Stimulated activated CD8-positive, alpha-beta memory T cell treated with anti-CD3 and anti-CD28 coated beads, Interleukin-7, amount 100 ng/mL, for 24 hours (primary cell): ENCODE measurements around the gene TFF2.
A peak's percentile ranks its signal among the peaks of the same experiment; 100 is the strongest.

Experiments used
- DNase-seq: peaks from one replicate; pipeline ENCODE4 v3.0.0-alpha.2; 2020; ENCODE audit warnings: low read depth

Gene TFF2

DNA sequence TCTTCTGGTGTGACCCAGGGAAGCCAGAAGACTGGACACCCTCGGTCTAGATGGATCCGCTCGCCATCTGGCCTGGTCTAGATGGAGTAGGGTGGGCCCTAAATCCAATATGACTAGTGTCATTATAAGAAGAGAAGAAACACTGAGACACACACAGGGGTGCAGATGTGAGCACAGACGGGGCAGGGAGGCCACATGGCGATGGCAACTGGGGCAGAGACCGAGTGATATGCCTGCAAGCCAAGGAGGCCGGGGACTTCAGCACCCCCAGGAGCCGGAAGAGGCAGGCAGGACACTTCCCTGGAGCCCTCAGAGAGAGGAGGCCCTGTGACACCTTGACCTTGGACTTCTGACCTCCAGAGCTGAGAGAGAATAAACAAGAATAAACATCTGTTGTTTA is 30.0 kb downstream of the TFF2 start:
- DNase-seq = no peak

DNA sequence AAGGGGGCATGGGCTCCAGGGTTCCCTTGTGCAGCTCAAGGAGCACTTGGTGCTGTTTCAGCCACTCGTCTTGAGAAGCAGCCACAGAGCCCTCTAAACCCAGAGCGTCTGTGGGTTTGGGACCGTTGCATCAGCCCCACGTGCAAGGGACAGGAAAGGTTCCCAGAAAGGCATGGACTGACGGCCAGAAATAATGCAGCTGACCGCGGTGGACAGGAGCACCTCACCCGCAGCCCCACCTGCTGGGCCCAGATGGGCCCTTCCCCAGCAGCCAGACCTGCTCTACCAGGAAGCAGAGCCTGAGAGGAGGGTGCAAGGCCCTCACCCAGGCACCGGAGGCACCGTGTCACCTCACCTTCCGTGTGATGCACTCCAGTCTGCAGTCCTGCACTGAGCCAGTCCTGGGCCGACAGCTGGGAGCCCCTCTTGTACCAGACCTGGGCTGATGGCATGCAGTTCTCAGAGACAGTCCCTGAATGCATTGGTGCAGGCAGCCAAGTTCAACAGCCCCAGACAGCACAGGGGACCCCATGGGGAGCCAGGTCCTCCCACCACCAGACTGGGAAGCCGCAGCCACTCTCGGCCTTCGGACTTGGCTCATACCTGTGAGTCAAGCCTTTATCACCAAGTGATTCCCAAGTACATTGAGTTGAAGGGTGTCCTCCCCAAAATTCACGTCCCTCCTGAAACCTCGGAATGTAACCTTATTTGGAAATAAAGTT is 30.8 kb downstream of the TFF2 start:
- no peak for DNase-seq

DNA sequence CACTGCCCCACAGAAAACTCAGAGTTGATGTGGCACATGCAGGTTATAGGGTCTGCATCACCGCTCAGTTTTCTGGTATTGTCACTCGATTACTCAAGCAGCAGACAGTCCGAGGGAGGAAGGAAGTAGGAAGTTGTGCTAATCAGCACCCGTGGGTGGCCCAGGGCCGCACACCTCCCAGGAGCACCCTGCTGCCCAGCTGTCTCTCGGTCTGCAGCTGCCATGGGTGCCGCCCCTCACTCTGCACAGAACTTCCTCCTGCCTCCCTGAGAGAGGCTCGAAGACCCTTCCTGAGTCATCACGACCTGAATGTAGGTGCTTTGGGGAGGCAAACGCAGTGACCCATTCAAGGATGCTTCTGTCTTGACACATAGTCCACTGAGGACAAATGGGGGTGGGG is 31.4 kb downstream of the TFF2 start:
- DNase-seq = no peak

DNA sequence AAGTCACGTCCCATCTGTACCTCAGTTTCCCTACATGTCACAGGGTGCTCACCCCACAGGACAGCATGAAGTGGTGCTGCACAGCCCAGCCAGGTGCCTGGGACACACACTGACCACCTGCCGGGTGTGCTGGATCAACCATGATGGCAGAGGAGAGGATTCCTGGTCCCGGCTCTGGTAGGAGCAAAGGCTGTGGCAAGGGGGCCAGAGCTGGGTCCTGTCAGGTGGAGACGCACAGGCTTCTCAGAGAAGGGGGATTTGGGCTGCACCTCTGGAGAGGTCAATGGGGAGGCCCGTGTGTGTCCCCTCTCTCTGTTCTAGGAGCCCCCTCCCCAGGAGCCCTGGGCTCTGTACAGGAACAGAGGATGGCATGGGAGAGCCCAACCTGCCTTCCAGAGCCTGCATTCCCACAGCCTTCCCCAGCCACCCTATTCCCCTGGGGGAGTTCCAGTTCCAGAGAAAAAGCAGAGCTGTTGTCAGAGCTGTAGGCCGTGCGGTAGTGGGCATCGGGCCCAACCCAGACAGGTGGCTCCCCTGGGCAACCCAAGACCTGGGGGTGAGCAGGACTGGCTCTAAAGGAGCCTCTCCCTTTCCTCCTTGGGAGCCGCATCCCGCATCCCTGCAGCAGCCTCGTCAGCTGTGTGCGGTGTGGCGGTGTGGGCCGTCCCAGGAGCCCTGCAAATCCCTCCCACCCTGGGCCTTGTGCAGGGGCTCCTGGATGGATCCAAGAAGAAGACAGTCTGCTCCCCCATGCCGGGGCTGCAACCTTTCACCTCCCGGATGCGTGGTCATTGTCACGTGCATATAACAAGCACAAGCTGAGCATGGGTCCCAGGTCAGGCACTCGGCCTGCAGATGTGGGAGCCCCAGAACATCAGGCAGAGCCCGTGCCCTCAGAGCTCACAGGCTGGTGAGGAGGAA is 32.7 kb downstream of the TFF2 start:
- no peak for DNase-seq

DNA sequence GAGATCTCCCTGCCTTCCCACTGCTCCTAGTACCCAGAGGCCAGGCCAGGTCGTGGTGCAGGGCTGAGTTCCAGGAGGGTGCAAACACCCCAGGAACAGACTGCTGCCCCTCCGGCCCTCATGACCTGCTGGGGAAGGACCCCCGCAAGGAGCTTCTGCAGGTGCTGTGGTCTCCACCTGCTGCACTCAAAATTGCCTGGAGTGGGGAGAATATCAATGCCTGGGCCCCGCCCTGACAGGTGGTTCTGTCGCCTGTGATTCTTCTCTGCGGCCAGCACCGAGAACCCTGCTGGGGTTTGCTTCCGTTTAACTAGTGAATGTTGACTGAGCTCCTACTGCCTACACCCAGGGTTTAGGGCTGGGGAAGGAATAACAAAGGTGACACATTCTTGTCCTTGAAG is 33.5 kb downstream of the TFF2 start:
- no peak for DNase-seq

DNA sequence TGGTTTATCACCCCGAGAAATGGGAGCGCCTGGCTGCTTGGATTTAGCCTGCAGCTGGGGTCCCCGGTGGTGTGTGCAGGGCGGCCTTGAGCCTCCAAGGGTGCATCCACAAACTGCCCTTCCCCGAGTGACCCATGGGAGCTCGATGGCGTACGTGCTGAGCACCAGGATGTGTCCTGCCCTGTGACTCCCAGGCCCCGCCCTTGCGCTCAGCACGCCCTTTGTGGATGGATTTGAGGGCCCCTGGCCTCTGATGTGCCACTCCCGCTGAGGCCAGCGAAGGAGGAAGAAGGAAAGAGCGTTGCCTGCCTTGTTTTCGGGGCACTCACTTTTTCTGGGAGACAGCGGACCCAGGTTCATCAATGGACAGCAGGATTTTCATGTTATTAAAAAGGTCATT is 33.9 kb downstream of the TFF2 start:
- no peak for DNase-seq

DNA sequence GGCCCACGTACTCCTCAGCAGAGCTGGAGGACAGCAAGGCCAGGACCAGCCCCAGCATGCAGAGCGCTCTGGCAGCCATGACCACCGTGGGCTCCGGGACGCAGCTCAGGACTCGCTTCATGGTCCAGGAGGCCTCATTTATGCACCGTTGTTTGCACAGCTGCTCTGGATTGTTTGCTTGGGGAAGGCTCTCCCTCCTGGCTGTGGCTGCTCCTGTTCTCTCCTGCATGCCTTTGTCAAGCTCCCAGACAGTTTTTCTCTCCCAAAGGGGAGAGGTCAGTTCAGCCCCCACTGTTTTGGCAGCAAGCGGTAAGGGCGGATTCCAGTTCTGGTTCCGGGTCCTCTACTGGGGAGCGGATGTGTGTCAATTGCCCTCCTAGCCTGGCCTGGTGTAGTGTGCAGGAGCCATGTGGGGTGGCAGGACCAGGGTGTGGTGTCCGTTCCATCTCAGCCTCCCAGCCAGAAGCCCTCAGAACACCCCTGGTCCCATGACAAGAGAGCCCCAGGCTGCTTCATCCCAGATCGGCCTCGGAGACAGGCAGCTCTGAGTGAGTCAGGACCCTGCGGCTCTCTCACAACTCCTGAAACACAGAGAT is 35.4 kb downstream of the TFF2 start, which contains the start of gene TFF3:
TFF3 (minus strand) TSS at position 114 of the 596 bp plus-strand sequence; CDS start at position 79, 35 bp downstream.
- DNase-seq = no peak

DNA sequence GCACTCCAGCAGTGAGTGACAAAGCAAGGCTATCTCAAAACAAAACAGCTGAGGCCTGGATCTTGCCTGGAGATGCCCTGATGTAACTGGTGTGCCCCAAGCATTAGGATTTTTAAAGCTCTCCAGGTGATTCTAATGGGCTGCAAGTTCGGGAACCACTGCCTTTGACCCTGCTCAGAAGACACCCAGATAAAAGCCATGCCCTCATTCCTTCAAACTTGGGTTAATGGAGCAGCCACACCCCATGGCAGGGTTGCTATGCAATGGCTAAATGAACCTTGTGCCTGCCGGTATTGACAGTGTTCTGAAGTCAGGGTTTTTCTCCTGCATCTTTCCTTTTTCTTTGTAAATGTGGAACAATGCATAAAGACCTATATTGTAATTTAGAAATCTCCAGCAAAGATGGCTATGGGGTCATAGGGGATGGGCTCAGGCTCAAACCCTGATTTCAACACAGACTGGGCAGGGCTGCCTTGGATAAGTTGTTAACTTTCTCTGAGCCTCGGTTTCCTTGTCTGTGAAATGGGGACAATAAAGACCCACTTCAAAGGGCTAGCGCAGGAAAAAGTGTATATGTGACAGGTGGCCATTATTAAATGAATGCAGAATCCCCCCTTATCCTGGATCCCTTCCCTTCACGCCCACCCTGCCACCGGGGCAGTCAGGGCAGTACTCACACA is 36.0 kb downstream of the TFF2 start:
- no peak for DNase-seq

DNA sequence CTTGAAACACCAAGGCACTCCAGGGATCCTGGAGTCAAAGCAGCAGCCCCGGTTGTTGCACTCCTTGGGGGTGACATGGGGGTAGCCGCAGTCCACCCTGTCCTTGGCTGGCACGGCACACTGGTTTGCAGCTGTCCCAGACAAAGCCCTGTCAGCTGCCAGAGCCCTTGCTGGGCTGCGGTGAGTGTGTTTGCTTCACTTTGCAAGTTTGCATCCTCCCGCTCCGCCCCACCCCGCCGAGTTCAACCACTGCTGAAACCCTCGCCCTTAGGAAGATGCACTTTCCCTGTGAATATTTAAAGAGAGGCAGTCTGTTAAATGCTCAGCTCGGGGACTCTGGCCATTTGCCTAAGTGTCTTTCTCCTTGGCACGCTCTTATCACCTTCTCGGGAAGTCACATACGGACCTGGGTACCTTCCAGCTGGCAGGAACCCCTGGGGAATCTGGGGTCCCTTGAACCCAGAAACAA is 37.3 kb downstream of the TFF2 start:
- no peak for DNase-seq

DNA sequence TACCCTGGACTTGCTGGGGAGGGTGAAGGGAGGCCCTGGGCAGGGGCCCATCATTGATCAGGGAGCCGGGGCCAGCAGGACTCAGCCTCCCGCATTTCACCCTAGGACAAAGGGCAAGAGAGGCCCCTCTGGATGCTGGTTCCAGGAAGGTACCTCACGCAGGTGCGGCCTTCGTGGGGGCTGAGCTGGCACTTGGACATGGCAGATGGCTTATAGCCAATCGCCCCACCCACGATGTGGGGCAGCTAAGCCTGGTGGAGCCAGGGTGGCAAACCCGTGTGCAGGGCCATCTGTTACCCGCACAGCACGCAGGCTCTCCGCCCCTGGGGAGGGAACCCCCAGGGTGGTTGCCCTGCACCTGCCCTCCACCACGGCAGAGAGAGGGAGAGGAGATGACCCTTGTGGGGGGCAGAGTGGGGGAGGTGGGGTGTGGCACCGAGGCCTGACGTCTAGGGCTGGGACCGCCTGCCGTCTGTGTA is 38.1 kb downstream of the TFF2 start:
- no peak for DNase-seq

DNA sequence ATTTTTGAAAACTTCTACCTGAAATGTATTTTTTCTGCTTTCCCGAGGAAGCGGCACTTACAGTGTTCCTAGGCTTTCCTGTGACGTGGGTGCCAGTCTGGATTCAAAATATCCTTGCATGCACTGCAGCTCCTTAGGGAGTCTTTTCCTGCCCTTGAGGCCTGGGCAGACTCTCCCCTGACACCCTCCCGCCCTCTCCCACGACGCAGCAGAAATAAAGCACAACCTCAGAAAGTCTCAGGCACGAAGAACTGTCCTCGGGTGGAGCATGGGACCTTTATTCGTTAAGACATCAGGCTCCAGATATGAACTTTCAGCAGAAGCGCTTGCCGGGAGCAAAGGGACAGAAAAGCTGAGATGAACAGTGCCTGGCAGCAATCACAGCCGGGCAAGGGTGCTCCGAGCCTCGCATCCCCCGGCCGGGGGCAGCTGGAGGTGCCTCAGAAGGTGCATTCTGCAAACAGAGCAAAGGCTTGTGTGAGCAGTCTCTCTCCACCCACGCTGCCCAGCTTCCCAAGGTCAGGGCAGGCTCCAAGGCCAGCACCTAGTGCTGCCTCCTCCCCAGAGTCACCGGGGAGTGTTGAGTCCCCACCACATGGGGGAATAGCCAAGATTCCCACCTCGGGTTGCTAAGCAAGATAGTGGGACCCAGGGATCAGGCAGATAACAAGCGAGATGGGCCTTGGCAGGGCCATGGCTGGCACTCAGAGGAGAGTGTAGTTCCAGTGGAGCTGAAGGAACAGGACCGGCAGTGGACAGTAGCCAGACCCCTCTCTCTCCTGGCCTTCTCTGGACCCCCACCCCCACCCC is 38.8 kb downstream of the TFF2 start:
- DNase-seq = no peak

DNA sequence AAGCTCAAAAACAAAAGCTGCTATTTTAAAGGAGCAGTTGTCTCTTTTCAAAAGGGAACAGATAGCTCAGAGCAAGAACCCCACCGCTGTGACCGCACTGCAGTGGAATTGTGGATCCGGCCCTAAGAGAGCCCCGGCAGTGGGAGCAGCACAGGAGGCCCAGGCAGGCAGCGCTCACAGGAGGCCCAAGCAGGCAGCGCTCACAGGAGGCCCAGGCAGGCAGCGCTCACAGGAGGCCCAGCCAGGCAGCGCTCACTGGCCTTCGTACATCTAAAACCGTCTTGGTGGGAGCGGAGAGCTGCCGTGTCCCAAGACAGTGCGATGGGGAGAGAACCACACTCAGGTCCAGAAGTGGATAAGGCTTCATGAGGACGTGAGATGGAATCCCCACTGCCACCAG is 39.6 kb downstream of the TFF2 start:
- no peak for DNase-seq

DNA sequence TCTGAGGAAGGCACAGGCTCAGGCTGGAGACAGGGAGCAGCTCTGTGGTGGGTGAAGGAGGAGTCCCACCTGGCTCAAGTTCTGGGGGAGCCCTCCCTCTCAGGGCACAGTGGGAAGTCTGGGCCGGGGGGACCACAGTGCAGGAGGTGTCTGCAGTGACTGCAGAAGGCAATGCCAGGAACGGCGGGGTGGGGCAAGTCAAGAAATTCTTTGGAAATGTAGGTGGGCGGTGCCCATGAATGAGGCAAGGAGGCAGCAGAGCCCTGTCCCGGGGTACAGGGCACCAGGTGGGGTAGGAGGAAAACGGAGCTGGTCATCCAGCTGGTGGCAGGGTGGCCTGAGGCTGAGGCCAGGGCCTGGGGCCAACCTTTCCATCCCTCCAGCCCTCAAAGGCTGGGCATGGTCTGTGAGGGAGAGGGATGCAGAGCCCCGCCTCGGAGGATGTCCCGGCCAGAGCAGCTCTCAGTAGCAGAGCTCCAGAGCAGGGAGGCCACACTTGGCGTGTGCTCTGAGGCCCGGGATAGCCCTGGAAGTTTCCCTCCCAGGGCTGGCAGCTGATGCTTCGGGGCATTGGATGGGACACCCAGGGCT is 40.3 kb downstream of the TFF2 start:
- no peak for DNase-seq

DNA sequence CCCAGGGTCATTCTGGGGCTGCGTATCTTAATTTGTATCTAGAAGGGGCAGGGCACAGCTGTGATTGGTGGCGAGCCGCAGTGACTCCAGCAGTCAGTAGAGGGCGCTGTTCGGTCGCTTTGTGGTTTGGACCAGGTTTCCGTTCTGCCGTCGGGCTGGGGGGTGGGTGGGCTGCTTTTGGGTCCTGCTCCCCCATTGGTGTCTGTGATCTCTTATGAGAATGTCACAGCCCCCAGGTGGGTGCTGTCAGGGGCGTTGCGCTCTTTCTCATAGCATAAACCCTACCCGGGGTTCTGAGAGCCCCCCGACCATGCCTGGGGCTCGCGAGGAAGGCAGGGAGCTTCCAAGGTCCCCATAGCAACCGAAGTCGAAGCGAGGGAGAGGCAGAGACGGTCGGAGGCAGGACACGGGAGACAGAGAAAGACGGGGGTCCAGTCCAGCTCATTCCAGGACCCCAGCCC is 41.0 kb downstream of the TFF2 start:
- DNase-seq = peak; percentile 46

DNA sequence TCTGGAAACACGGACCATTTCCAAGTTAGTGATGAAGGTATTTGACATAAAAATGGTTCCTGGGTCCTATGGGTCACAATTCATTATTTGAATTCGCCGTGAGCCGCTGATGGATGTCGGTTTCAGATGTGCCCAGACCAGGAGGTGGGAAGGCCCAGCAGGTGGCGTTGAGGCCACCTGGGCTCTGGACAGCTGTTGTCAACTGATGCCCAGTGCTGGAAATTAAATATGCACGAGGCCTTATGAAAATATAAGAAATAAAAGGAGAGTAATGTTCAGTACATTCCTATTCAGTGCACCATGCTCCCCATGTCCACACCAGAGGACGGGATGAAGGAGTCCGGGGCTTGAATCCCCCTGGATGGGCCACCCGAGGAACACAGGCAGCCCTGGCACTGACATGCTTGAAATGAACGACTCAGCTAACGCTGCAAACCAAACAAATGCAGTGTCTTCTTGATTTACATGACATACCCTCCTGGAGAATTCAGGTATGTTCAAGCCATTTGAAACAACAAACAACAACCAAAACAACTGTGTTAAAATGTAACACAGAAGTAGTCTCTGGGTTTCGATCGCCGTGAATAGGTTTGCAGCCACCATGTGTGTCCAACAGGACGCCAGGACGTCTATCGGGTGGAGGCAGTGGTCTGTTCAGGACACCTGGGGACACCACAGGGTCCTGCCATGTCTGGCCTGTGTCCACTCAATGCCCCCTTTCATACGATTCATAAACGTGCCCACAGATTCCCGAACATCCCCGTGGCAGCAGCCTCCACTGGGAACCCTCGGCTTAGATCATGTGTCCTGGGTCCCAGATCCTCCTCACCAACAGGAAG is 41.7 kb downstream of the TFF2 start:
- no peak for DNase-seq

DNA sequence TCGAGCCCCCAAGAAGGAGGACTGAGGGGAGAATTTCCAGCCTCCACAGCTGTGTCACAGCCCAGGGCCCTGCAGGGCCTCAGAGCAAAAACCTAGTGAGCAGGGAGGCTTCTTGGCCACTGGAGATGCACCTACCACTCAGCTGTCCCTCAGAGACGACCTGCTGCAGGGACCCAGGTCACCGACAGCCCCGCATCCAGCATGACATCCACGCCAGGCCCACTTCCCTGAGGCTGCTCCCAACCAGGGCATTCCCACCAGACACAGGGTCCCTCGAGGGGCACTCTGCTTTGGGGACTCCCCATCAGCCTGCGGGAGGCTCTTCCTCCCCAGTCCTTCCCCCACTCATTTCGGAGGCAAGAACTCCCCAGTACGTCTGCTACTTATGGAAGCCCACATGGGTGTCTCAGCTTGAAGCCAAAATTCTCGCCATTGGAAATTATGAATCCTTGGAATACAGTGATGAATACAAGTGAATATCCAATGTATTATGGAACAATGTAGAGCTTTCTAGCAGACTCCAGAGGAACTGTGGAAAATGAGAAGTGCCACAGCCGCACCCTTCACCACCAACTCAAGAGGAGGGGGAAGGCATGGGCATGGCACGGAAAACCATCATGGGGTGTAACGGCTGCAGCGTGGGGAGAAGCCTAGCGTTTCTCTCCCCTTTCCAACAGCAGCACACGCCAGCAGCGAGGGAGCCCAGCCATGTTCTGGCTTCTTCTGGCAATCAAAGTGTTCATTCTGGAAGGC is 42.5 kb downstream of the TFF2 start:
- DNase-seq = no peak

DNA sequence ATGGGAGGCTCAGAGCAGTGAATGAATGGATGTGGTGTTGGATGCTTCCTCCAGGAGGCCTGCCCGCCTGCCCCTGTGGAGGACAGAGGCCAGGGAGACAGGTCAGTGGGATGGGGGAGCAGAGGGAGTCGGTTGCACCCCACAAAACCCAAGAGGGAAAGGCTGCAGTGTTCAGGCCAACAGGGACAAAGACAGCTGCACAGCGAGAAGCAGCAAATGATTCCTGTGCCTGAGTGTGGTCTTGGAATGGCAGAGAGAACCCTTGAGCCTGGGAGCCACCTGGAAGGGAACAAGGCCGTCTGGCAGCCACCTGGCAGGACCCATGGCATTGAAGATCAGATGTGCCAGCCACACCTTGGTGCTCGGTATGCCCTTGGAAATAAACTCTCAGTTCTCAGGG is 43.7 kb downstream of the TFF2 start:
- no peak for DNase-seq

DNA sequence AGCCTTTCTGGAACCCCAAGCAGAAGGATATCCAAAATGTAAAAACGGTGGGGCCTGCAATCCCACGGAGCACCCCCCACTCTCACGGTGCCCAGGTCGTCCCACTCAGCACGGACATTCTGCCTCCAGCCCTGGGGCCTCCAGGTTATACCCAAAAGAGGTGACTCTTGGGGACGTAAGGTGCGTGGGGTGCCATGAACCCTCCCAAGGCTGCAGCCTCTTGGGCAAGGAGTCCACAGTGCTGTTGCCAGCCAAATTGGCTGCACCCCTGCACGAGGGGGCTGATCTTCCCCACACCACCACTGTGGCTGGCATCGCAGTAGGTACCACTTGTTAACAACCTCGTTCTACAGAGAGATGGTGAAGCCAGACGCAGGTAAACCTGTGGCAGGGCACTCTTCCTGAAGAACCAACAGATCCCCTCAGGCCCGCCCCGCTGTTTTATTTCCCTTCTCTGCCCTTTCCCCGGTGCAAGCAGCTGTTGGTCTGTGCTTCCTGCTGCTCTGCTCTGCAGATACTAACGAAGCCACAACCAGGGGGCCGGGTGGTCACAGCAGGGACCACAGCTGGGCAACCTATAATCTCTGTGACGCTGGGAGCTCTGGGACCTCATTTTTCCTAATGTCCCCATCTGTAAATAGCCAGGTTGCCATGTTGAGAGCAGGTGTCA is 44.3 kb downstream of the TFF2 start:
- no peak for DNase-seq
